GM08714 (cell line): ENCODE results near the gene PHYHD1.
A peak's percentile ranks its signal among the peaks of the same experiment; 100 is the strongest.

Experiments used
- H3K4me3 ChIP-seq: fragments of 200-500 bp; sonication (Bioruptor generic); 2 replicates; pipeline ENCODE4 v1.5.1; 2014; ENCODE audit warnings: mild to moderate bottlenecking, low read length, inconsistent platforms
- ZNF274 ChIP-seq: IDR thresholded peaks from 2 replicates; pipeline ENCODE4 v1.6.1; 2012; ENCODE audit warnings: mild to moderate bottlenecking, low read depth, low read length

The PHYHD1 gene

GRCh38 chr9:128920381-128921058, at the start of gene PHYHD1:
TSS of gene PHYHD1 (plus strand) at chr9:128920982. CDS start at chr9:128922324, 1,342 bp downstream.
- H3K4me3 ChIP-seq = no peak within 1 kb of the TSS
- no peak for TF ChIP-seq ZNF274

GRCh38 chr9:128877852-128878251, 42.9 kb upstream of the PHYHD1 start:
- no peak overlapping the region for H3K4me3 ChIP-seq
- TF ChIP-seq ZNF274 = no peak

- peak within 1 kb of the TSS; percentile 71 for H3K4me3 ChIP-seq
- TF ChIP-seq ZNF274 = no peak
These were observed 38.7 kb upstream of the PHYHD1 start, which contains the start of the genes KYAT1 and LRRC8A for GRCh38 chr9:128881884-128882676. TSS of gene KYAT1 (minus strand) at chr9:128881950. CDS start at chr9:128845405, 36,545 bp downstream. TSS of gene LRRC8A (plus strand) at chr9:128882133. CDS start at chr9:128907165, 25,032 bp downstream.

GRCh38 chr9:128882677-128883603, 37.8 kb upstream of the PHYHD1 start:
- TF ChIP-seq ZNF274 = no peak
- peak overlapping the region; percentile 71 for H3K4me3 ChIP-seq

GRCh38 chr9:128884164-128884563, 36.6 kb upstream of the PHYHD1 start:
- H3K4me3 ChIP-seq = no peak overlapping the region
- no peak for TF ChIP-seq ZNF274

GRCh38 chr9:128885376-128885775, 35.4 kb upstream of the PHYHD1 start:
- no peak overlapping the region for H3K4me3 ChIP-seq
- no peak for TF ChIP-seq ZNF274

GRCh38 chr9:128885798-128886197, 35.0 kb upstream of the PHYHD1 start:
- no peak overlapping the region for H3K4me3 ChIP-seq
- no peak for TF ChIP-seq ZNF274

- no peak for TF ChIP-seq ZNF274
- H3K4me3 ChIP-seq = no peak overlapping the region
These were observed 34.4 kb upstream of the PHYHD1 start for GRCh38 chr9:128886211-128886891.

GRCh38 chr9:128887049-128887448, 33.7 kb upstream of the PHYHD1 start:
- H3K4me3 ChIP-seq = no peak overlapping the region
- no peak for TF ChIP-seq ZNF274

GRCh38 chr9:128887914-128888350, 32.9 kb upstream of the PHYHD1 start:
- no peak overlapping the region for H3K4me3 ChIP-seq
- no peak for TF ChIP-seq ZNF274

GRCh38 chr9:128891321-128892220, 29.2 kb upstream of the PHYHD1 start:
- TF ChIP-seq ZNF274 = no peak
- H3K4me3 ChIP-seq = no peak overlapping the region

GRCh38 chr9:128892221-128892921, 28.4 kb upstream of the PHYHD1 start:
- TF ChIP-seq ZNF274 = no peak
- no peak overlapping the region for H3K4me3 ChIP-seq
